Subcutaneous adipose tissue (tissue), 4 donors: ENCODE data around the gene GRM7. TPM values are rescaled to one million over a fixed set of nuclear protein-coding genes. Genes with fewer than 3 reads are reported as not detected.

Source experiments
- total RNA-seq, 4 donors: library from RNA; depleted of rRNA; stranded (reverse); fragments of >200 nt; gene quantifications; one replicate each; pipeline ENCODE4 v1.1.0, GENCODE V29; 2016
- TF ChIP-seq, protein P1 (sequence below): fragments of 450-650 bp; IDR thresholded peaks from one replicate; pipeline ENCODE4 v1.5.1; 2016; ENCODE audit warnings: low read depth, mild to moderate bottlenecking, control low read depth, antibody characterized with exemption, moderate library complexity

The GRM7 gene
- total RNA-seq, 4 donors from 2014 or later, result 0.16 to 1.2 (median 0.90) TPM

- TF ChIP-seq, protein P1, sequence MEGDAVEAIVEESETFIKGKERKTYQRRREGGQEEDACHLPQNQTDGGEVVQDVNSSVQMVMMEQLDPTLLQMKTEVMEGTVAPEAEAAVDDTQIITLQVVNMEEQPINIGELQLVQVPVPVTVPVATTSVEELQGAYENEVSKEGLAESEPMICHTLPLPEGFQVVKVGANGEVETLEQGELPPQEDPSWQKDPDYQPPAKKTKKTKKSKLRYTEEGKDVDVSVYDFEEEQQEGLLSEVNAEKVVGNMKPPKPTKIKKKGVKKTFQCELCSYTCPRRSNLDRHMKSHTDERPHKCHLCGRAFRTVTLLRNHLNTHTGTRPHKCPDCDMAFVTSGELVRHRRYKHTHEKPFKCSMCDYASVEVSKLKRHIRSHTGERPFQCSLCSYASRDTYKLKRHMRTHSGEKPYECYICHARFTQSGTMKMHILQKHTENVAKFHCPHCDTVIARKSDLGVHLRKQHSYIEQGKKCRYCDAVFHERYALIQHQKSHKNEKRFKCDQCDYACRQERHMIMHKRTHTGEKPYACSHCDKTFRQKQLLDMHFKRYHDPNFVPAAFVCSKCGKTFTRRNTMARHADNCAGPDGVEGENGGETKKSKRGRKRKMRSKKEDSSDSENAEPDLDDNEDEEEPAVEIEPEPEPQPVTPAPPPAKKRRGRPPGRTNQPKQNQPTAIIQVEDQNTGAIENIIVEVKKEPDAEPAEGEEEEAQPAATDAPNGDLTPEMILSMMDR, result no peak
These were observed 496.2 kb downstream of the GRM7 start for GRCh38 chr3:7357101-7357500.

DNA sequence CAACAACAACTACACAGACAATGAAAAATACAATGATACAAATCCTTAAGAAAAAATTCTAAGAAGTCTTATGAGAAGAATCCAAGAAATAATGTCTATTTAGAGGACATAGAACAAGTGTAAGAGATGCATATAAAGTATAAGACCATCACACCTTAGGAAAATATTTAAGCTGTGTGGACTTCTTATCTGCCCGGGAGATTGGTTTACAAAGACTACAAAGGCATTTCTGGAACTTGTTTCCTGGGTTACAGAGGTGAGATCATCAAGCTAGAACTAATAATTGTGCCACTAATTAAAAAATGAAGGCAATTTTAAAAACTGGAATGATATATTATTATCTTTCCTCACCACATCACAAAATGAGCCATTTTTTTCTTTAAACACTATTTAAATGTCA is 507.1 kb downstream of the GRM7 start:
- TF ChIP-seq, protein P1, result no peak

DNA sequence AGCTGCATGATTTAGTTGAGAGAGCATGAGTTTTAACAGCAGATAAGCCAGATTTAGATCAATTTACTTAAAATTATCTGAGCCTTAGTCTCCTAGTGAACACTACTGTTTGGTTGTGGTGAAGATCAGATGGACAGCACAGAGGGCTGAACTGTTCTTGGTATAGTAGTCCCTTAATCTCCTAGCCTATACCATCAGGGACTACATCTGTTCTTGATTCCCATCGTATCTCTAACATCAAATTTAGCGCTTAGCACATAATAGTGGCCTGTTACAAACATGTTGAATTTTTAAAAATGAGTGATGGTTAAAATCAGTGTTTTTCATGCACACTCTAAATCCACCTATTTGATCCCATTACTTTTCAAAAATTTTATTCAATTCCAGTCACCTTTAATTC is 507.7 kb downstream of the GRM7 start:
- TF ChIP-seq, protein P1, result no peak

- TF ChIP-seq, protein P1, result no peak
These were observed 511.0 kb downstream of the GRM7 start for GRCh38 chr3:7371693-7372572.

DNA sequence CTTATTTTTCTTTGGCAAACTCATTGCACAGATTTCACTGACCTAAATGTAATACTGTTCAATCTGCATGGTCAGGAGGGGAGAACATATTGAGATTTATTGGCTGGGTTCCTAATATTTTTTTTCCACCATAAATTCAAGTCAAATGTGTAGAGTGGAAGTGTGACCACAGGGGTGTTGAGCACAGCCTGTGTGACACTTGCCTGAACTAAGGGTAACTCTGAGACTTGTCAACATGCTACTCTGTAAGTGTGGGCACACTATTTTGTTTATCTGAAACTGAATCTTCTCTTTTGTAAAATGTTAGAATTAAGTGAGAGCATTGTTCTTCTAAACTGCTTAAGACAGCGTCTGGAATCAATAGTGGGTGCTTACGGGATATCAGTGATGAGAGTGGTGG is 516.2 kb downstream of the GRM7 start:
- TF ChIP-seq, protein P1, result no peak

DNA sequence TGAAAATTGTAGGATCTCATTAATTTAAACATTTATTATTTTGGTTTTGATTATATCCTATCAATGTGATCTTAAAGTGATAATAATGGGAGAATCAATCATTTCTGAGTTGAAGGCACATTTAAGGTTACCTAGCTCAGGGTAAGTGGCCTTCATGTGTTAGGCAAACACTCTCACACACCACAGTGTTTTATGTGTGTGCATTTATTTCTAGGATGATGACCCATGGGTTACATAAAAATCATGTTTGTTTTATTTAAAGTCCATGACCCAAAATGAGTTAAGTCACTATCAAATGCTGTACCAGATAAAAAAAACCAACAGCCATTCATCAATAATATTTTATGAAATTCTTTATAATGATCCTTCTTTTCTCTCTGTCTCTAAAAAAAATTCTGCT is 520.8 kb downstream of the GRM7 start:
- TF ChIP-seq, protein P1, result no peak

- TF ChIP-seq, protein P1, result no peak
These were observed 521.5 kb downstream of the GRM7 start for GRCh38 chr3:7382293-7383010.
